ENCODE data around the gene SPSB3.

- TF ChIP-seq CTCF (optimal IDR thresholded peaks at IDR 0.05 in 1 of 3, IDR thresholded peaks at IDR 0.05 in 1 of 3, conservative IDR thresholded peaks at IDR 0.05 in 1 of 3; ENCODE audit: extremely low read depth in 1 of 3, insufficient read depth in 2 of 3, low read length in 3 of 3) (no peak), EZH2 (IDR thresholded peaks at IDR 0.05; ENCODE audit: low read length) (no peak)
Measured at GRCh38 chr16:1744338-1744840, 38.0 kb downstream of the SPSB3 start.
